Measurements from ENCODE around the gene TCF7. TPM values are rescaled to one million over a fixed set of nuclear protein-coding genes. Genes with fewer than 3 reads are reported as not detected.
A peak's percentile ranks its signal among the peaks of the same experiment; 100 is the strongest.
"Not testable (repeated sequence)": the region's sequence is repeated elsewhere in the genome, so short reads cannot be mapped to it uniquely, and the experiment has no call there.

TCF7 gene
- polyA plus RNA-seq, 4 donors = 11.7 to 14.6 (median 13.2) TPM

GRCh38 chr5:134142052-134142451 lies 27.6 kb downstream of the TCF7 start:
- DNase-seq (ENCODE audit: low read depth in 4 of 4, low spot score in 3 of 4) = no peak

- DNase-seq (ENCODE audit: low read depth in 4 of 4, low spot score in 3 of 4) = no peak
Measured at GRCh38 chr5:134142806-134143205, 28.3 kb downstream of the TCF7 start.

- DNase-seq (ENCODE audit: low read depth in 4 of 4, low spot score in 3 of 4) = no peak
Measured at GRCh38 chr5:134143431-134143830, 28.9 kb downstream of the TCF7 start.

GRCh38 chr5:134143944-134144941 lies 29.8 kb downstream of the TCF7 start:
- DNase-seq (ENCODE audit: low read depth in 4 of 4, low spot score in 3 of 4) = no peak

GRCh38 chr5:134145041-134145757 lies 30.7 kb downstream of the TCF7 start:
- no peak for DNase-seq (ENCODE audit: low read depth in 4 of 4, low spot score in 3 of 4)

- peak in 3 of 4 donors; percentile 46 to 70 (median 58) for DNase-seq (ENCODE audit: low read depth in 4 of 4, low spot score in 3 of 4)
Measured at GRCh38 chr5:134145779-134146581, 31.5 kb downstream of the TCF7 start.

GRCh38 chr5:134146651-134147518 lies 32.4 kb downstream of the TCF7 start:
- DNase-seq (ENCODE audit: low read depth in 4 of 4, low spot score in 3 of 4) = no peak

GRCh38 chr5:134148316-134148715 lies 33.8 kb downstream of the TCF7 start:
- DNase-seq (ENCODE audit: low read depth in 4 of 4, low spot score in 3 of 4) = peak in 1 of 4 donors; percentile 24

GRCh38 chr5:134148986-134149539 lies 34.6 kb downstream of the TCF7 start:
- DNase-seq (ENCODE audit: low read depth in 4 of 4, low spot score in 3 of 4) = no peak

- DNase-seq (ENCODE audit: low read depth in 4 of 4, low spot score in 3 of 4) = no peak
Measured at GRCh38 chr5:134149571-134150303, 35.3 kb downstream of the TCF7 start.

- DNase-seq (ENCODE audit: low read depth in 4 of 4, low spot score in 3 of 4) = no peak
Measured at GRCh38 chr5:134151723-134152122, 37.2 kb downstream of the TCF7 start.

- not testable (repeated sequence) for DNase-seq (ENCODE audit: low read depth in 4 of 4, low spot score in 3 of 4)
Measured at GRCh38 chr5:134152173-134152832, 37.8 kb downstream of the TCF7 start.

- no peak for DNase-seq (ENCODE audit: low read depth in 4 of 4, low spot score in 3 of 4)
Measured at GRCh38 chr5:134153241-134153640, 38.8 kb downstream of the TCF7 start.

- no peak for DNase-seq (ENCODE audit: low read depth in 4 of 4, low spot score in 3 of 4)
Measured at GRCh38 chr5:134153657-134154056, 39.2 kb downstream of the TCF7 start.

- DNase-seq (ENCODE audit: low read depth in 4 of 4, low spot score in 3 of 4) = no peak
Measured at GRCh38 chr5:134161513-134162395, 47.3 kb downstream of the TCF7 start.

- DNase-seq (ENCODE audit: low read depth in 4 of 4, low spot score in 3 of 4) = no peak
Measured at GRCh38 chr5:134162592-134162991, 48.1 kb downstream of the TCF7 start.

GRCh38 chr5:134171972-134172371 lies 57.5 kb downstream of the TCF7 start:
- no peak for DNase-seq (ENCODE audit: low read depth in 4 of 4, low spot score in 3 of 4)
